Breast epithelium (tissue), 4 donors: Measurements from ENCODE around the gene MTMR8. TPM values are rescaled to one million over a fixed set of nuclear protein-coding genes. Genes with fewer than 3 reads are reported as not detected.
"Not testable (repeated sequence)": the region's sequence is repeated elsewhere in the genome, so short reads cannot be mapped to it uniquely, and the experiment has no call there.

Experiments used
- DNase-seq, 2 donors: peaks; one replicate each; pipeline ENCODE4 v3.0.0-alpha.2; 2019; ENCODE audit warnings: low spot score in 2 of 2
- H3K27ac ChIP-seq, 2 donors: fragments of 200-600 bp; sonication (generic) in 1 of 2; one replicate each; pipeline ENCODE4 v1.5.1; 2016 to 2019; ENCODE audit warnings: mild to moderate bottlenecking in 1 of 2
- H3K27me3 ChIP-seq, 2 donors: fragments of 200-600 bp; sonication (generic) in 1 of 2; one replicate each; pipeline versions ENCODE4 v1.5.1 to v1.6.0; 2017 to 2019; ENCODE audit warnings: control low read depth in 1 of 2, mild to moderate bottlenecking in 1 of 2
- H3K36me3 ChIP-seq: fragments of 200-600 bp; one replicate; pipeline ENCODE4 v1.5.1; 2019
- H3K4me1 ChIP-seq, 2 donors: fragments of 200-600 bp; sonication (generic); one replicate each; pipeline ENCODE4 v1.5.1; 2016 to 2019; ENCODE audit warnings: control low read depth in 1 of 2
- H3K4me3 ChIP-seq, 3 donors: fragments of 200-600 bp; sonication (generic); 1 replicate in 2 of 3; 2 replicates in 1 of 3; pipeline ENCODE4 v1.5.1; 2016 to 2019; ENCODE audit warnings: mild to moderate bottlenecking in 3 of 3, moderate library complexity in 2 of 3
- H3K9me3 ChIP-seq, 2 donors: fragments of 200-600 bp; sonication (generic) in 1 of 2; one replicate each; pipeline ENCODE4 v1.5.1; 2016 to 2019; ENCODE audit warnings: control low read depth in 1 of 2
- CTCF ChIP-seq, 3 donors: fragments of 450-650 bp; IDR thresholded peaks; one replicate each; pipeline ENCODE4 v1.5.1; 2016 to 2017; ENCODE audit warnings: antibody characterized with exemption in 3 of 3, mild to moderate bottlenecking in 3 of 3, moderate library complexity in 3 of 3
- POLR2A ChIP-seq: fragments of 450-650 bp; IDR thresholded peaks from one replicate; pipeline ENCODE4 v1.6.1; 2016; ENCODE audit warnings: antibody characterized with exemption, mild to moderate bottlenecking, moderate library complexity
- POLR2AphosphoS5 ChIP-seq, 3 donors: sonication (generic); formaldehyde crosslinking; IDR thresholded peaks; one replicate each; pipeline ENCODE4 v1.6.1; 2017; ENCODE audit warnings: antibody characterized with exemption in 3 of 3
- intact Hi-C: fragments of 100-400 bp; cut with DNase I; formaldehyde crosslinking; loops from one replicate; pipeline ENCODE4 v1.15.1; 2023; ENCODE audit warnings: low total_unique reads
- total RNA-seq, 3 donors: library from RNA; depleted of rRNA; stranded (reverse); fragments of >200 nt; gene quantifications; one replicate each; pipeline ENCODE4 v1.1.0, GENCODE V29; 2016

MTMR8 gene
- total RNA-seq, 3 donors from 2014 or later = 0.96 to 3.6 (median 2.2) TPM

- Histone ChIP-seq H3K27ac (peak overlapping the region in 1 of 2 donors; percentile 40), H3K36me3 (no peaks in the 10 kb centered on the region), H3K4me3 (peak overlapping the region; percentile 57 to 74 (median 65)), H3K9me3 (no peaks in the 10 kb centered on the region), H3K27me3 (peaks cover 0 to 9% of the 10 kb centered on the region in 2 donors), H3K4me1 (no peaks in the 10 kb centered on the region)
- TF ChIP-seq POLR2A (no peak), CTCF (IDR thresholded peaks at IDR 0.05) (no peak), POLR2AphosphoS5 (IDR thresholded peaks at IDR 0.05) (no peak)
- intact Hi-C loops = no loop called here
- DNase-seq = no peak
Observed at GRCh38 chrX:64394059-64394873, 986 bp downstream of the MTMR8 start.

- Histone ChIP-seq H3K9me3 (peaks cover 11 to 12% of the 10 kb centered on the region in 2 donors), H3K36me3 (no peaks in the 10 kb centered on the region), H3K27ac (no peak overlapping the region), H3K4me3 (no peak overlapping the region), H3K4me1 (no peaks in the 10 kb centered on the region), H3K27me3 (peaks cover 0 to 6% of the 10 kb centered on the region in 2 donors)
- intact Hi-C loops = no loop called here
- TF ChIP-seq CTCF (IDR thresholded peaks at IDR 0.05) (no peak), POLR2AphosphoS5 (IDR thresholded peaks at IDR 0.05) (no peak), POLR2A (no peak)
- no peak for DNase-seq
Observed at GRCh38 chrX:64389489-64389888, 5.8 kb downstream of the MTMR8 start.

- H3K9me3 ChIP-seq = peaks cover 47 to 56% of the 10 kb centered on the region in 2 donors
- intact Hi-C loops, H3K27me3 ChIP-seq, H3K4me1 ChIP-seq, DNase-seq, H3K4me3 ChIP-seq, H3K36me3 ChIP-seq, H3K27ac ChIP-seq: not testable (repeated sequence)
Observed at GRCh38 chrX:64380789-64381188, 14.5 kb downstream of the MTMR8 start.

GRCh38 chrX:64379924-64380323 lies 15.3 kb downstream of the MTMR8 start:
- no peaks in the 10 kb centered on the region for H3K4me1 ChIP-seq
- TF ChIP-seq POLR2AphosphoS5 (IDR thresholded peaks at IDR 0.05) (no peak), POLR2A (no peak), CTCF (IDR thresholded peaks at IDR 0.05) (no peak)
- no peak overlapping the region for H3K27ac ChIP-seq
- no peak overlapping the region for H3K4me3 ChIP-seq
- DNase-seq = no peak
- no peaks in the 10 kb centered on the region for H3K36me3 ChIP-seq
- peaks cover 42 to 57% of the 10 kb centered on the region in 2 donors for H3K9me3 ChIP-seq
- H3K27me3 ChIP-seq = no peaks in the 10 kb centered on the region
- intact Hi-C loops = no loop called here

GRCh38 chrX:64377753-64378152 lies 17.5 kb downstream of the MTMR8 start:
- H3K27ac ChIP-seq = no peak overlapping the region
- intact Hi-C loops = no loop called here
- peaks cover 32 to 37% of the 10 kb centered on the region in 2 donors for H3K9me3 ChIP-seq
- no peak for TF ChIP-seq POLR2A
- no peak for TF ChIP-seq CTCF (IDR thresholded peaks at IDR 0.05)
- TF ChIP-seq POLR2AphosphoS5 (IDR thresholded peaks at IDR 0.05) = no peak
- H3K4me1 ChIP-seq = no peaks in the 10 kb centered on the region
- no peaks in the 10 kb centered on the region for H3K27me3 ChIP-seq
- H3K36me3 ChIP-seq = no peaks in the 10 kb centered on the region
- no peak for DNase-seq
- H3K4me3 ChIP-seq = no peak overlapping the region
